Stimulated activated naive CD8-positive, alpha-beta T cell treated with anti-CD3 and anti-CD28 coated beads, Interleukin-15, Interleukin-2, amounts not matched to agents 100 ng/mL and 50 ng/mL, for 24 hours (primary cell): ENCODE results near the gene KRTAP10-5.
"Not testable (repeated sequence)": the region's sequence is repeated elsewhere in the genome, so short reads cannot be mapped to it uniquely, and the experiment has no call there.

Experiments used
- H3K27ac Mint-ChIP-seq: one replicate; pipeline ENCODE4 v1.8.0; 2021; ENCODE audit warnings: mild to moderate bottlenecking, mixed read lengths
- H3K27me3 Mint-ChIP-seq: one replicate; pipeline ENCODE4 v1.8.0; 2021; ENCODE audit warnings: mixed read lengths
- H3K36me3 Mint-ChIP-seq: one replicate; pipeline ENCODE4 v1.8.0; 2021; ENCODE audit warnings: low read depth, mixed read lengths
- H3K4me1 Mint-ChIP-seq: one replicate; pipeline ENCODE4 v1.8.0; 2021; ENCODE audit warnings: low read depth, mixed read lengths
- H3K4me3 Mint-ChIP-seq: one replicate; pipeline ENCODE4 v1.8.0; 2021; ENCODE audit warnings: mild to moderate bottlenecking, mixed read lengths
- H3K9me3 Mint-ChIP-seq: one replicate; pipeline ENCODE4 v1.8.0; 2021; ENCODE audit warnings: mixed read lengths

The KRTAP10-5 gene

GRCh38 chr21:44580231-44580821 is at the start of gene KRTAP10-5:
TSS of gene KRTAP10-5 (minus strand) at chr21:44580604. CDS start at chr21:44580578, 26 bp downstream.
- not testable (repeated sequence) for H3K27ac Mint-ChIP-seq, H3K4me3 Mint-ChIP-seq, H3K27me3 Mint-ChIP-seq, H3K4me1 Mint-ChIP-seq
- Mint-ChIP-seq H3K9me3 (peaks cover 20% of the 10 kb centered on the region), H3K36me3 (peaks cover 12% of the 10 kb centered on the region)

- Mint-ChIP-seq H3K27ac (no peak overlapping the region), H3K36me3 (peaks cover 28% of the 10 kb centered on the region), H3K4me3 (no peak overlapping the region), H3K27me3 (no peaks in the 10 kb centered on the region), H3K4me1 (peaks cover 25% of the 10 kb centered on the region), H3K9me3 (peaks cover 43% of the 10 kb centered on the region)
These were observed 48.4 kb upstream of the KRTAP10-5 start for GRCh38 chr21:44628707-44629391.

- H3K27ac Mint-ChIP-seq, H3K4me3 Mint-ChIP-seq, H3K27me3 Mint-ChIP-seq: not testable (repeated sequence)
- Mint-ChIP-seq H3K36me3 (peaks cover 35% of the 10 kb centered on the region), H3K4me1 (peaks cover 25% of the 10 kb centered on the region), H3K9me3 (peaks cover 46% of the 10 kb centered on the region)
These were observed 47.4 kb upstream of the KRTAP10-5 start for GRCh38 chr21:44627831-44628233.

GRCh38 chr21:44627181-44627822 is 46.9 kb upstream of the KRTAP10-5 start:
- H3K9me3 Mint-ChIP-seq: peaks cover 50% of the 10 kb centered on the region
- H3K36me3 Mint-ChIP-seq: peaks cover 35% of the 10 kb centered on the region
- peaks cover 25% of the 10 kb centered on the region for H3K4me1 Mint-ChIP-seq
- H3K27ac Mint-ChIP-seq, H3K4me3 Mint-ChIP-seq, H3K27me3 Mint-ChIP-seq: not testable (repeated sequence)

GRCh38 chr21:44626673-44627143 is 46.3 kb upstream of the KRTAP10-5 start, which contains the start of gene KRTAP10-9:
TSS of gene KRTAP10-9 (plus strand) at chr21:44627093. CDS start at chr21:44627172, 79 bp downstream.
- H3K27ac Mint-ChIP-seq: no peak within 1 kb of the TSS
- H3K36me3 Mint-ChIP-seq: peaks cover 30% of the 10 kb centered on the region
- peaks cover 46% of the 10 kb centered on the region for H3K9me3 Mint-ChIP-seq
- no peaks in the 10 kb centered on the region for H3K27me3 Mint-ChIP-seq
- peaks cover 25% of the 10 kb centered on the region for H3K4me1 Mint-ChIP-seq
- H3K4me3 Mint-ChIP-seq: no peak within 1 kb of the TSS

- Mint-ChIP-seq H3K4me1 (peaks cover 25% of the 10 kb centered on the region), H3K4me3 (no peak overlapping the region), H3K27me3 (no peaks in the 10 kb centered on the region), H3K36me3 (peaks cover 27% of the 10 kb centered on the region), H3K27ac (no peak overlapping the region), H3K9me3 (peaks cover 43% of the 10 kb centered on the region)
These were observed 45.9 kb upstream of the KRTAP10-5 start for GRCh38 chr21:44626262-44626661.

GRCh38 chr21:44625756-44626155 is 45.4 kb upstream of the KRTAP10-5 start:
- H3K36me3 Mint-ChIP-seq: peaks cover 24% of the 10 kb centered on the region
- no peak overlapping the region for H3K27ac Mint-ChIP-seq
- H3K4me1 Mint-ChIP-seq: peaks cover 24% of the 10 kb centered on the region
- H3K27me3 Mint-ChIP-seq: no peaks in the 10 kb centered on the region
- no peak overlapping the region for H3K4me3 Mint-ChIP-seq
- H3K9me3 Mint-ChIP-seq: peaks cover 41% of the 10 kb centered on the region

DNA sequence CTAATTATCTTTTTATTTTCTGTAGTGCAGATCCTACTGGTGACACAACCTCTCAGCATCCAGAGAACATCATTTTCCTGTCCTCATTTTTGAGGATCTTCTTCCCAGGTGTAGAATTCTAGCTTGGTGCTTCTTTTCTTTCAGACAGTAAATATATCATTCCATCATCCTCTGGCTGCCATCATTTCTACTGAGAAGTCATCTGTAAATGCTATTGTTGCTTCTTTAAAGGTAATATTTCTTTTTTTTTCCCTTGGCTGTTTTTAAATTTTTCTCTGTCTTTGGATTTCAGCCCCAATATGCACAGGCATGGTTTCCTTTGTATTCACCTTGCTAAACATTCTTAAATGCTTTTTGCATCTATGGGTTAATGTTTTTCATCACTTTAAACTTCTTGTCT is 43.2 kb upstream of the KRTAP10-5 start:
- Mint-ChIP-seq H3K36me3 (peaks cover 34% of the 10 kb centered on the region), H3K4me1 (peaks cover 24% of the 10 kb centered on the region), H3K27me3 (no peaks in the 10 kb centered on the region), H3K27ac (no peak overlapping the region), H3K9me3 (peaks cover 51% of the 10 kb centered on the region), H3K4me3 (no peak overlapping the region)

GRCh38 chr21:44619886-44620285 is 39.5 kb upstream of the KRTAP10-5 start:
- Mint-ChIP-seq H3K27me3 (no peaks in the 10 kb centered on the region), H3K27ac (no peak overlapping the region), H3K36me3 (peaks cover 34% of the 10 kb centered on the region), H3K9me3 (peaks cover 53% of the 10 kb centered on the region), H3K4me1 (peaks cover 42% of the 10 kb centered on the region), H3K4me3 (no peak overlapping the region)

DNA sequence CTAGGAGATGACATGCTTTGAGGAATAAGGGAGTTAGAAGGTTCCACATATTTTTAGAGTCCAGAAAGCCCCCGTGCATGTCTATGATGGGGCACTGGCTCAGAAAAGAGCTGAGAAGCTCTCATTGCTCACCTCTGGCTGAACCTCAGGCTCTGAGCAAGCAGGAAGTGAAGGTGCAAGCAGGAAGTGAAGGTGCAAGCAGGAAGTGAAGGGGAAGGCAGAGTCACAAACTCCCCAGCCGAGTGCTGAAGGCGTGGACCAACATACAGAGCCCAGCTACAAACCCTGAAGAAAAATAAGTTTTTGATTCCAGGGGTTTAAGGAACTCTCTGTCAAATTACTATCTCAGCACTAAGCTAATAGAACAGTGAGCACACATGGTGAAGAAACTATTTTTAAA is 38.5 kb upstream of the KRTAP10-5 start:
- H3K4me3 Mint-ChIP-seq: peak overlapping the region; percentile 11
- peak overlapping the region; percentile 82 for H3K27ac Mint-ChIP-seq
- H3K27me3 Mint-ChIP-seq: no peaks in the 10 kb centered on the region
- peaks cover 43% of the 10 kb centered on the region for H3K9me3 Mint-ChIP-seq
- H3K36me3 Mint-ChIP-seq: peaks cover 27% of the 10 kb centered on the region
- peaks cover 42% of the 10 kb centered on the region for H3K4me1 Mint-ChIP-seq

DNA sequence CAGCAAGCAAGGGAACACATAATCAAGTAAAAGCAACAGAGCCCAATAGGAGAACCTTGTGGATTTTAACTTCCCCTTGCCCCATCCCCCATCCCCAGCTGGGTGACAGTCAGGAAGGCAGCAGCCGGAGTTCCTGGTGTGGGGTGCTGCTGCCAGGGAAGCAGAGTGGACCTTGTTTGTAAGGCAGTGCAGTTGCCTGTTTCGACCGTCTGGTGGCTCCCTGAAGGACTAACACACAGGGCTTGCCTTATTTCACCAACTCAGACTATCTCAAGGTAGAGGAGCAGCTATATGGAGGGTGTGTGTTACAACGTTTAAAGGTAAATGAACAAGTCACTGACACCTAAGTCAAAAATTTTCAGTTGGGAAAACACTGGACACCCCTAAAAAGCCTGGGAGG is 38.1 kb upstream of the KRTAP10-5 start:
- Mint-ChIP-seq H3K36me3 (peaks cover 23% of the 10 kb centered on the region), H3K4me3 (peak overlapping the region; percentile 11), H3K27ac (peak overlapping the region; percentile 82), H3K4me1 (peaks cover 42% of the 10 kb centered on the region), H3K9me3 (peaks cover 39% of the 10 kb centered on the region), H3K27me3 (no peaks in the 10 kb centered on the region)

GRCh38 chr21:44617071-44617501 is 36.7 kb upstream of the KRTAP10-5 start:
- Mint-ChIP-seq H3K4me1 (peaks cover 42% of the 10 kb centered on the region), H3K36me3 (peaks cover 19% of the 10 kb centered on the region), H3K9me3 (peaks cover 26% of the 10 kb centered on the region), H3K27ac (no peak overlapping the region), H3K4me3 (no peak overlapping the region), H3K27me3 (no peaks in the 10 kb centered on the region)

- peaks cover 27% of the 10 kb centered on the region for H3K9me3 Mint-ChIP-seq
- H3K4me1 Mint-ChIP-seq: peaks cover 42% of the 10 kb centered on the region
- peaks cover 19% of the 10 kb centered on the region for H3K36me3 Mint-ChIP-seq
- H3K27me3 Mint-ChIP-seq: no peaks in the 10 kb centered on the region
- no peak overlapping the region for H3K27ac Mint-ChIP-seq
- no peak overlapping the region for H3K4me3 Mint-ChIP-seq
These were observed 36.2 kb upstream of the KRTAP10-5 start for GRCh38 chr21:44616591-44616926.

- Mint-ChIP-seq H3K4me3 (no peak overlapping the region), H3K4me1 (peaks cover 42% of the 10 kb centered on the region), H3K9me3 (peaks cover 32% of the 10 kb centered on the region), H3K27me3 (no peaks in the 10 kb centered on the region), H3K27ac (no peak overlapping the region), H3K36me3 (peaks cover 19% of the 10 kb centered on the region)
These were observed 35.6 kb upstream of the KRTAP10-5 start for GRCh38 chr21:44615911-44616590.

- Mint-ChIP-seq H3K27me3 (no peaks in the 10 kb centered on the region), H3K27ac (no peak overlapping the region), H3K4me3 (no peak overlapping the region), H3K36me3 (peaks cover 15% of the 10 kb centered on the region), H3K4me1 (peaks cover 42% of the 10 kb centered on the region), H3K9me3 (peaks cover 31% of the 10 kb centered on the region)
These were observed 35.1 kb upstream of the KRTAP10-5 start for GRCh38 chr21:44615466-44615865.
